ENCODE measurements around the gene ERV3-1.

DNA sequence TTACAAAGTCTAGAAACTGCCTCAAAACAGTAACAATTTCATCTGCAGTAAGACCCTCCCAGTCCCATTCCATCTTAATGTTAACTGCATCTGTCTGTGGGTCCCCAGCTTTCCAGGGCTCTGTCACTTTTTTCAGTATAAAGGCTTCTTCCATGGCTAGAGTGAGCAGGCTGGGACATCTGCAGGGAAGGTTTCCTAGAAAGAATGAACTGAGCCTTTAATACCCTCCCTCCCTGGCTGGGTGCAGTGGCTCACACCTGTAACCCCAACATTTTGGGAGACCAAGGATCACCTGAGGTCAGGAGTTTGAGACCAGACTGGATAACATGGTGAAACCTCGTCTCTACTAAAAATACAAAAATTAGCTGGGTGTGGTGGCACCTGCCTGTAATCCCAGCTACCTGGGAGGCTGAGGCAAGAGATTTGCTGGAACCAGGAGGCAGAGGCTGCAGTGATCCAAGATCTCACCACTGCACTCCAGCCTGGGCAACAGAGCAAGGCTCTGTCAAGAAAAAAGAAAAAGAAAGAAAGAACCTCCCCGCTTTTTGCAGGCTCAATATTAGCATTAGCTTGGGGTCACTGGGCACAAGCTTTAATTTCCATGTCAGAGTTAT is 3.4 kb downstream of the ERV3-1 start:
- TF ChIP-seq, protein P1, sequence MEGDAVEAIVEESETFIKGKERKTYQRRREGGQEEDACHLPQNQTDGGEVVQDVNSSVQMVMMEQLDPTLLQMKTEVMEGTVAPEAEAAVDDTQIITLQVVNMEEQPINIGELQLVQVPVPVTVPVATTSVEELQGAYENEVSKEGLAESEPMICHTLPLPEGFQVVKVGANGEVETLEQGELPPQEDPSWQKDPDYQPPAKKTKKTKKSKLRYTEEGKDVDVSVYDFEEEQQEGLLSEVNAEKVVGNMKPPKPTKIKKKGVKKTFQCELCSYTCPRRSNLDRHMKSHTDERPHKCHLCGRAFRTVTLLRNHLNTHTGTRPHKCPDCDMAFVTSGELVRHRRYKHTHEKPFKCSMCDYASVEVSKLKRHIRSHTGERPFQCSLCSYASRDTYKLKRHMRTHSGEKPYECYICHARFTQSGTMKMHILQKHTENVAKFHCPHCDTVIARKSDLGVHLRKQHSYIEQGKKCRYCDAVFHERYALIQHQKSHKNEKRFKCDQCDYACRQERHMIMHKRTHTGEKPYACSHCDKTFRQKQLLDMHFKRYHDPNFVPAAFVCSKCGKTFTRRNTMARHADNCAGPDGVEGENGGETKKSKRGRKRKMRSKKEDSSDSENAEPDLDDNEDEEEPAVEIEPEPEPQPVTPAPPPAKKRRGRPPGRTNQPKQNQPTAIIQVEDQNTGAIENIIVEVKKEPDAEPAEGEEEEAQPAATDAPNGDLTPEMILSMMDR (conservative IDR thresholded peaks at IDR 0.05), result no peak
- TF ChIP-seq EZH2 (IDR thresholded peaks at IDR 0.05; ENCODE audit: low read depth), result no peak

Measured in PC-9 (cell line).